CD14-positive monocyte (primary cell): ENCODE measurements around the gene NAPG. TPM values are rescaled to one million over a fixed set of nuclear protein-coding genes. Genes with fewer than 3 reads are reported as not detected.
A peak's percentile ranks its signal among the peaks of the same experiment; 100 is the strongest.

Source experiments
- DNase-seq, 3 donors: peaks; one replicate each; pipeline ENCODE4 v3.0.0-alpha.2; 2011 to 2022
- H2AFZ ChIP-seq: 2 replicates; pipeline ENCODE4 v1.6.0; 2012; ENCODE audit warnings: mild to moderate bottlenecking, low read depth, low read length, inconsistent platforms; ENCODE audit not compliant: insufficient read depth, poor library complexity, severe bottlenecking
- H3K27ac ChIP-seq, 2 donors: 1 replicate in 1 of 2; 2 replicates in 1 of 2; pipeline ENCODE4 v1.5.1; 2012 to 2013; ENCODE audit warnings: low read length in 2 of 2, control low read depth in 1 of 2, inconsistent platforms in 1 of 2, low read depth in 1 of 2, mild to moderate bottlenecking in 1 of 2
- H3K27me3 ChIP-seq, 2 donors: one replicate each; pipeline versions ENCODE4 v1.6.0 to v1.6.1; 2011 to 2013; ENCODE audit warnings: low read length in 2 of 2; ENCODE audit not compliant: control insufficient read depth in 2 of 2, insufficient read depth in 2 of 2
- H3K36me3 ChIP-seq, 2 donors: replicated peaks in 1 of 2; 1 replicate in 1 of 2; 2 replicates in 1 of 2; pipeline versions ENCODE4 v1.5.1 to v1.6.1; 2012 to 2013; ENCODE audit warnings: low read length in 2 of 2, control low read depth in 1 of 2, inconsistent platforms in 1 of 2, mild to moderate bottlenecking in 1 of 2; ENCODE audit not compliant: insufficient read depth in 2 of 2, control insufficient read depth in 1 of 2
- H3K4me1 ChIP-seq, 2 donors: 1 replicate in 1 of 2; 2 replicates in 1 of 2; pipeline versions ENCODE4 v1.5.1 to v1.6.1; 2012 to 2013; ENCODE audit warnings: low read length in 2 of 2, control low read depth in 1 of 2, inconsistent platforms in 1 of 2, mild to moderate bottlenecking in 1 of 2, moderate library complexity in 1 of 2; ENCODE audit not compliant: insufficient read depth in 2 of 2, control insufficient read depth in 1 of 2
- H3K4me2 ChIP-seq: replicated peaks from 2 replicates; pipeline ENCODE3; 2012; ENCODE audit warnings: low read length, moderate library complexity, mild to moderate bottlenecking; ENCODE audit not compliant: poor library complexity, severe bottlenecking; ENCODE audit errors: extremely low read depth
- H3K4me3 ChIP-seq, 3 experiments: fragments of 200-600 bp in 1 of 3; sonication (generic) in 1 of 3; replicated peaks in 1 of 3; 1 replicate in 2 of 3; 2 replicates in 1 of 3; pipeline ENCODE4 v1.5.1; 2011 to 2013; ENCODE audit warnings: low read length in 3 of 3, mild to moderate bottlenecking in 3 of 3, control low read depth in 2 of 3, low read depth in 2 of 3, inconsistent platforms in 1 of 3, moderate library complexity in 1 of 3
- H3K79me2 ChIP-seq: 2 replicates; pipeline ENCODE4 v1.6.0; 2012; ENCODE audit warnings: mild to moderate bottlenecking, control low read depth, inconsistent platforms, low read length, moderate library complexity; ENCODE audit not compliant: insufficient read depth
- H3K9ac ChIP-seq: 2 replicates; pipeline ENCODE4 v1.6.0; 2017; ENCODE audit warnings: low read length, mild to moderate bottlenecking; ENCODE audit not compliant: insufficient read depth, poor library complexity, severe bottlenecking
- H3K9me3 ChIP-seq, 2 donors: replicated peaks in 1 of 2; 1 replicate in 1 of 2; 2 replicates in 1 of 2; pipeline versions ENCODE4 v1.5.1 to v1.6.1; 2012 to 2013; ENCODE audit warnings: low read length in 2 of 2, control low read depth in 1 of 2; ENCODE audit not compliant: control insufficient read depth in 1 of 2, insufficient read depth in 1 of 2
- H4K20me1 ChIP-seq: 2 replicates; pipeline ENCODE4 v1.6.0; 2012; ENCODE audit warnings: mild to moderate bottlenecking, low read length, control low read depth, moderate library complexity; ENCODE audit not compliant: insufficient read depth
- H3K27ac Mint-ChIP-seq, 7 donors: one replicate each; pipeline ENCODE4 v1.8.0; 2020; ENCODE audit warnings: mild to moderate bottlenecking in 7 of 7, mixed read lengths in 7 of 7, moderate library complexity in 6 of 7, inconsistent platforms in 2 of 7
- H3K27me3 Mint-ChIP-seq, 3 donors: one replicate each; pipeline ENCODE4 v1.8.0; 2021 to 2022; ENCODE audit warnings: low read depth in 3 of 3, mild to moderate bottlenecking in 3 of 3, mixed read lengths in 3 of 3, moderate library complexity in 3 of 3, inconsistent platforms in 1 of 3
- H3K36me3 Mint-ChIP-seq, 2 donors: one replicate each; pipeline ENCODE4 v1.8.0; 2020; ENCODE audit warnings: mixed read lengths in 2 of 2, inconsistent platforms in 1 of 2, mild to moderate bottlenecking in 1 of 2
- H3K4me1 Mint-ChIP-seq: one replicate; pipeline ENCODE4 v1.8.0; 2020; ENCODE audit warnings: mild to moderate bottlenecking, mixed read lengths
- H3K4me3 Mint-ChIP-seq, 2 donors: one replicate each; pipeline ENCODE4 v1.8.0; 2020; ENCODE audit warnings: mild to moderate bottlenecking in 2 of 2, mixed read lengths in 2 of 2, moderate library complexity in 1 of 2
- H3K9me3 Mint-ChIP-seq, 7 donors: one replicate each; pipeline ENCODE4 v1.8.0; 2020 to 2022; ENCODE audit warnings: mixed read lengths in 7 of 7, mild to moderate bottlenecking in 6 of 7, moderate library complexity in 6 of 7, inconsistent platforms in 2 of 7
- WGBS: methylation state at CpG from one replicate; pipeline ENCODE4 v1.1.5; 2013; ENCODE audit warnings: missing lambda C conversion rate; ENCODE audit not compliant: insufficient coverage; 5-methylcytosine and 5-hydroxymethylcytosine counted together
- intact Hi-C, 2 donors: fragments of 100-400 bp; cut with micrococcal nuclease; formaldehyde crosslinking; loops; one replicate each; pipeline versions ENCODE4 v1.15.0 to v1.15.1; 2023
- polyA plus RNA-seq, 3 donors: library from polyadenylated mRNA; depleted of rRNA in 1 of 3; unstranded in 2 of 3; stranded (reverse) in 1 of 3; fragments of 300-500 nt in 2 of 3; fragments of >200 nt in 1 of 3; fragmentation: Illumina TruSeq in 2 of 3; gene quantifications; 1 replicate in 2 of 3; 2 replicates in 1 of 3; pipeline ENCODE4 v1.2.3, GENCODE V29; 2012 to 2021
- TF ChIP-seq, protein P1 (sequence below): fragments of 200-600 bp; IDR thresholded peaks from one replicate; pipeline ENCODE4 v1.8.0; 2022; ENCODE audit warnings: antibody characterized with exemption, mild to moderate bottlenecking

NAPG gene
- polyA plus RNA-seq, 3 donors, result 14.8 to 17.5 (median 15.9) TPM

DNA sequence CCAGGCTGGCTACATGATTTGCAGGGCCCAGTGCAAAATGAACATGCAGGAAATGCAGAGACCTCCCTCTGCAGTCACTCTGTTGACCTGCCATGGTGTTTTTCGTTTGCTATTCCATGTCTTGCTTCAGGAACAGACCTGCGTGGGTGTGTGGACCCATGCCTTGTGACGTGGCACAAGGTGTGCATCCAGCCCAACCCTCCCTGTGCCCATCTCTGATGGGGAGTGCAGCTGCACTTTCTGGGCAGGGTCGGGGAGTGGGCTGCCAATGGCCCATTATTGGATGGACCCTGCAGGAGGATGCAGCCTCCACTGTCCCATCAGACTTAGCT is 33.1 kb downstream of the NAPG start:
- H3K4me3 ChIP-seq, result no peak overlapping the region
- peaks cover 8 to 12% of the 10 kb centered on the region in 2 donors for H3K4me1 ChIP-seq
- H3K27me3 Mint-ChIP-seq, result peaks cover 0 to 4% (median 3%) of the 10 kb centered on the region in 3 donors
- no peaks in the 10 kb centered on the region for H3K27me3 ChIP-seq
- H3K36me3 ChIP-seq, result peaks cover 31 to 47% of the 10 kb centered on the region in 2 donors
- intact Hi-C loops, result no loop called here
- H3K4me1 Mint-ChIP-seq, result peaks cover 10% of the 10 kb centered on the region
- no peak overlapping the region for H3K4me2 ChIP-seq
- no peak overlapping the region for H3K27ac ChIP-seq
- no peaks in the 10 kb centered on the region for H3K9me3 ChIP-seq
- H3K4me3 Mint-ChIP-seq, result no peak overlapping the region
- no peak overlapping the region for H2AFZ ChIP-seq
- peaks cover 37 to 38% of the 10 kb centered on the region in 2 donors for H3K36me3 Mint-ChIP-seq
- no peaks in the 10 kb centered on the region for H3K79me2 ChIP-seq
- H3K9me3 Mint-ChIP-seq, result no peaks in the 10 kb centered on the region
- no peak overlapping the region for H3K9ac ChIP-seq
- no peak overlapping the region for H3K27ac Mint-ChIP-seq
- TF ChIP-seq, protein P1, sequence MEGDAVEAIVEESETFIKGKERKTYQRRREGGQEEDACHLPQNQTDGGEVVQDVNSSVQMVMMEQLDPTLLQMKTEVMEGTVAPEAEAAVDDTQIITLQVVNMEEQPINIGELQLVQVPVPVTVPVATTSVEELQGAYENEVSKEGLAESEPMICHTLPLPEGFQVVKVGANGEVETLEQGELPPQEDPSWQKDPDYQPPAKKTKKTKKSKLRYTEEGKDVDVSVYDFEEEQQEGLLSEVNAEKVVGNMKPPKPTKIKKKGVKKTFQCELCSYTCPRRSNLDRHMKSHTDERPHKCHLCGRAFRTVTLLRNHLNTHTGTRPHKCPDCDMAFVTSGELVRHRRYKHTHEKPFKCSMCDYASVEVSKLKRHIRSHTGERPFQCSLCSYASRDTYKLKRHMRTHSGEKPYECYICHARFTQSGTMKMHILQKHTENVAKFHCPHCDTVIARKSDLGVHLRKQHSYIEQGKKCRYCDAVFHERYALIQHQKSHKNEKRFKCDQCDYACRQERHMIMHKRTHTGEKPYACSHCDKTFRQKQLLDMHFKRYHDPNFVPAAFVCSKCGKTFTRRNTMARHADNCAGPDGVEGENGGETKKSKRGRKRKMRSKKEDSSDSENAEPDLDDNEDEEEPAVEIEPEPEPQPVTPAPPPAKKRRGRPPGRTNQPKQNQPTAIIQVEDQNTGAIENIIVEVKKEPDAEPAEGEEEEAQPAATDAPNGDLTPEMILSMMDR, result no peak
- no peaks in the 10 kb centered on the region for H4K20me1 ChIP-seq
- no peak for DNase-seq
- WGBS, result 97% methylated on average over 3 of the region's 4 CpGs

DNA sequence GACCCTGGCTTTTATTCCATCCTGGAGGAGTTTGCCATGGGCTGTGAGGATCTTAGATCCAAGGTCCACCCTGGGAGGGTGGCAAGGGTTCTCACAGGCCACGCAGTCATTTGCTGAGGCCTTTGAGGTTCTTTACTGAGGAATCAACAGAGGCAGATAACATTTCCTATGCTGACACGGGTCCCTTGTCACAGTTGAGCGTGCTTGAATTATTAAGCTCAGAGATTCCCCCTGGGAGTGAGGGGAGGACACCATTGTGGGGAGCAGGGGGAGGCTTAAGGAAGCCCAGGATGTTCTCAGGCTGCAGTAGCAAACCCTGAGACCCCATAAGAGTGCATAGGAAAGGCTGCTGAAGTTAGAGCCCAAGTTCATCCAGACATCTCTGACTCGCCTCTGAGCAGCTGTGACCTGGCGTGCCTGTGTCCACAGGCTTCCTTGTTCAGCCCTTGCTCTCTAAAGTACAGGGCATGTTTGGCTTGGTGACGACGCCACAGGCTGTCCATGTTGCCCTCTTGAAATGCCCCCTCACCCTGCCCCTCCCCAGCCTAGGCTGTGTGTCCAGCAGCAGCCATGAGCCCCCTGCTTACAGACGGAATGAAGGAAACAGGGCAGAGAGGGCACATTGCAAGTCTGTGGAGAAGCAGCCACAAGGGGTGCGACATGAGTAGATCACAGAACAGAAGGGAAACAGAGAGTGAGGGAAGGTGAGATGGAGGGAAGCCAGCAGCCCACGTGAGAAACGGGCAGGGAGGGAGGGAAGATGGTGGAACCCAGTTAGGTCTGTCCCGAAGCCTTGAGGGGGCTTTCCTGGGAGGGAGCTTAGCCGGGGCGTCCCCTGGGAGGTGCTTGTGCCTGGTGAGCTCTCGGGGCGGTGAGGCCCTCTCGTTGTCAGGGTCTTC is 34.0 kb downstream of the NAPG start:
- Mint-ChIP-seq H3K9me3 (no peaks in the 10 kb centered on the region), H3K4me1 (peaks cover 10% of the 10 kb centered on the region), H3K4me3 (peak overlapping the region; percentile 49 to 83), H3K27ac (peak overlapping the region in 3 of 7 donors; percentile 24 to 55 (median 26)), H3K27me3 (peaks cover 0 to 4% (median 3%) of the 10 kb centered on the region in 3 donors), H3K36me3 (peaks cover 29% of the 10 kb centered on the region in 2 donors)
- peak overlapping the region; percentile 60 for H3K9ac ChIP-seq
- no peaks in the 10 kb centered on the region for H4K20me1 ChIP-seq
- intact Hi-C loops, result loop anchor here (5.0 to 10.0 kb wide), 3 partner anchors 475 to 992 kb away; no protein-coding TSS in a partner anchor
- no peaks in the 10 kb centered on the region for H3K27me3 ChIP-seq
- no peak for DNase-seq
- H3K4me3 ChIP-seq, result peak overlapping the region; percentile 34 to 74 (median 36)
- H2AFZ ChIP-seq, result peak overlapping the region; percentile 83
- TF ChIP-seq, protein P1, result no peak
- no peaks in the 10 kb centered on the region for H3K9me3 ChIP-seq
- peaks cover 22 to 39% of the 10 kb centered on the region in 2 donors for H3K36me3 ChIP-seq
- H3K27ac ChIP-seq, result peak overlapping the region in 1 of 2 donors; percentile 61
- H3K79me2 ChIP-seq, result no peaks in the 10 kb centered on the region
- H3K4me1 ChIP-seq, result peaks cover 8 to 12% of the 10 kb centered on the region in 2 donors
- H3K4me2 ChIP-seq, result peak overlapping the region; percentile 75
- 57% methylated on average over 13 of the region's 17 CpGs for WGBS
